HT1080 (cell line): ENCODE data around the gene AKT3. TPM values are rescaled to one million over a fixed set of nuclear protein-coding genes. Genes with fewer than 3 reads are reported as not detected.
A peak's percentile ranks its signal among the peaks of the same experiment; 100 is the strongest.
"Not testable (repeated sequence)": the region's sequence is repeated elsewhere in the genome, so short reads cannot be mapped to it uniquely, and the experiment has no call there.

Experiments used
- DNase-seq: peaks from one replicate; pipeline ENCODE4 v3.0.0-alpha.2; 2015; ENCODE audit warnings: low read depth
- total RNA-seq: library from RNA; depleted of rRNA; stranded (reverse); fragments of >200 nt; shearing (Covaris generic); gene quantifications from 2 replicates; pipeline ENCODE4 v1.2.3, GENCODE V29; 2014

The AKT3 gene
- total RNA-seq, 1 experiment from 2014 or later, result 15.4 TPM

DNA sequence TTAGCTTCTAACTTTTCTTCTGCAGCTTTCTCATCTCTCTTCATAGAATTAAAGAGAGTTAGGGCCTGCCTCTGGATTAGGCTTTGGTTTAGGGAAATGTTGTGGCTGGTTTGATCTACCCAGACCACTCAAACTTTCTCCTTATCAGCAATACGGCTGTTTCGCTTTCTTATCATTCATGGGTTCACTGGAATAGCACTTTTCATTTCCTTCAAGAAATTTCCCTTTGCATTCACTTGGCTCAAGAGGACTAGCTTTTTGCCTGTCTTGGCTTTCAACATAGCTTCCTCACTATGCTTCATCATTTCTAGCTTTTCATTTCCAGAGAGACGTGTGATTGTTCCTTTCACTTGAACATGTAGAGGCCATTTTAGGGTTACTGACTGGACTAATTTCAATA is 59.6 kb downstream of the AKT3 start:
- DNase-seq, result no peak

DNA sequence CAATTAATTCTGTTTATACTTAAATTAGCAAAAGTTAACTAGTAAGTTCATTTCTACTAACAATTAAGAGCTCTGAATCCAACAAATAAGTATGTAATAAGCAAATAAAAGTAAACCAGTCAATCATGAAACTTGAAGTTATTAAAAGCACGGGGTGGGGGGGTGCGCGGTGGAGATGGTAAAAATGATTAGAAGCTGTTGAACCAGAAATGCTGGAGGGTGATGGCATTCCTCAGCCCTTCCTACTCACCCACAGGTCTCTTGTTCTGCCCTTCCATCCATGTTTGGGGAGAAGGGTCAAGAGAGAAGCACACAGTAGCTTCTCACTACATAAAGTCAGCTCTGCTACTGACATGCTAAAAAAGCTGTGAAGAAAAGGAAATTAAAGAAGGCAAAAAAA is 63.5 kb downstream of the AKT3 start:
- no peak for DNase-seq

DNA sequence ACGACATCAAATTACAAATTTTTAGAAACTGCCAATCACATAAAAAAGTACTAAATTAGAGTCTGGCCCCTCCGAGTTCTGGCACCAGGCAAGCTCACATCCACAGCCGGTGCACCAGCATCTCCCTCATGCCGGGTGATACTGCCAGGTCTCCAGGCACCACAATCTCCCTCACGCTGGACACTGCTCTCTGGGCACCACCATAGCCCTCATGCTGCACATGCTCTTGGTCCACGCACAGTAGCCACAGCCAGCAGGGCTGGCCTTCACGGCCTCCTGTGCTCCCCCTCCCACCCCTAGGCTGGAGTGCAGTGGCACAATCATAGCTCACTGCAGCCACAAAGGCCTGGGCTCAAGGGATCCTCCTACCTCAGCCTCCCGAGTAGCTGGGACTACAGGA is 65.5 kb downstream of the AKT3 start:
- no peak for DNase-seq

DNA sequence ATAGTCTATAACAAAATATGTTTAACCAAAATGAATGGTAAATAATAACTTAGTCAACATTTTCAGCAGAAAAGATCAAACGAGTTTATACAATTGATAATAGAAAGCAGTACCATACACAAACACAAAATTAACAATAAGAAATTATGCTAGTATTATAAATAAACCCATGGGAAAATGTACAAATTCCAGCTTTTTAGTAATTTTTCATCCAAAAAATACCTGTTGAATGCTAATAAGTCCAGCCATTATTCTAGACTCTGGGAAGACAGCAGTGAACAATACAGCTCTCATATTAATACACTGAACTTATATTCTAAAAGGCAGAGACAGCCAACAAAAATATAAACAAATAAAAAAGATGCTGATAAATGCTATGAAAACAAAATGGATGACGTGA is 66.3 kb downstream of the AKT3 start:
- no peak for DNase-seq

DNA sequence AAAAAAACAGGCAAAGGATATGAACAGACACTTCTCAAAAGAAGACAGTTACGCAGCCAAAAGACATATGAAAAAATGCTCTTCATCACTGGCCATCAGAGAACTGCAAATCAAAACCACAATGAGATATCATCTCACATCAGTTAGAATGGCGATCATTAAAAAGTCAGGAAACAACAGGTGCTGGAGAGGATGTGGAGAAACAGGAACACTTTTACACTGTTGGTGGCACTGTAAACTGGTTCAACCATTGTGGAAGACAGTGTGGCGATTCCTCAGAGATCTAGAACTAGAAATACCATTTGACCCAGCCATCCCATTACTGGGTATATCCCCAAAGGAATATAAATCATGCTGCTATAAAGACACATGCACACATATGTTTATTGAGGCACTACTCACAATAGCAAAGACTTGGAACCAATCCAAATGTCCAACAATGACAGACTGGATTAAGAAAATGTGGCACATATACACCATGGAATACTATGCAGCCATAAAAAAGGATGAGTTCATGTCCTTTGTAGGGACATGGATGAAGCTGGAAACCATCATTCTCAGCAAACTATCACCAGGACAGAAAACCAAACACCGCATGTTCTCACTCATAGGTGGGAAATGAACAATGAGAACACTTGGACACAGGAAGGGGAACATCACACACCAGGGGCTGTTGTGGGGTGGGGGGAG is 77.5 kb downstream of the AKT3 start:
- DNase-seq, result not testable (repeated sequence)

DNA sequence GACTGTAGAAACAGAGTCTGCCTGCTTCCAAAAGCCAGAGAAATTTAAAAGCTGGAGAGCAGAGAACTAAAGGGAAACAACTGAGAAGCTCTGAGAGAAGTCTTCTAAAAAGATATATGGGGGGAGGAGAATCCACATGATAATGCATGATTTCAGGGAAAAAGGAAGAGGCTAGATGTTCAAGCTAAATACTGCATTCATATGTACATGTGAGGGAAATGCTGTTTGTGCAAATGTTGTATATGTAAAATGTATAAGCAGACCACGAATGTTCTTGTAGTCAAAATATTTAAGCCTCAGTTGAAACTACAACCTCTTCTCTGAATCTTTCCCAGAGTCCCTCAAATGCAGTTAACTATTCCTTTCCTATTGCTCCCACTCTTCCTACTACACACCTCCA is 79.2 kb downstream of the AKT3 start:
- no peak for DNase-seq

DNA sequence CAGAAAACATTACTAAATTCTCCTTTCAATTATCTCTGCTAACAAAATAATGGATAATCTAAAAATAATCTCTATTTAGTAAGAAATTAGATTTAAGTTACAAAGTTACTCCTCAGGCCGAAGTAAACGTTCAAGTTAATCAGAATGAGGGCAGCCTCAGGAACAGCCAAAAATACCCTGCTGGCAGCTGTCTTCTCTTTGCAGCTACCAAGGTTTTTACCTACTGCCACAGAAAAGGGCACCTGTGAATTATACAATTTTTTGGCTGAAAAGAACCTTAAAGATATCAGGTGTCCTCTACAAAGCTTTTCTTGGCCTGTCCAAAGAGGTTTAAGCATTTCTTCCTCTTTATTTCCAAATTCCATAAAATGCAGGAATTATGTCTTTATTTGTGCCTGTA is 84.4 kb downstream of the AKT3 start:
- DNase-seq, result no peak

DNA sequence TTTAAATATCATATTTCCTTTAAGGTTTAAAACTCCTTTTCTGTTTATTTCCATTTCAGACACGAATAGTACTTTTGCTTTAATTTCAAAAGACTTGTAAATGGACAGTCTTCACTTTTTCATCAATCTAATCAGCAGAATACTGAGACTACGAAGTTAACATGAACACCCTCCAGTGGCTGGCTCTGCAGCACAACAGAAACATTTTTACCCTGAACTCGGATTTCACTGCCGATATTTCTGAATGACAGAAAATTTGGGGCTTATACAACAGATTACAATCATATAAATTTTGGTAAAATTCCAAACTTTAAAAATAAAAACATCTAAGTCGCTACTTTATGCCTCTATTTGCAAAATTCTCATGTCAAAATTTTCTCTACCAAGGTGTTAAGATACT is 86.2 kb downstream of the AKT3 start:
- DNase-seq, result no peak

DNA sequence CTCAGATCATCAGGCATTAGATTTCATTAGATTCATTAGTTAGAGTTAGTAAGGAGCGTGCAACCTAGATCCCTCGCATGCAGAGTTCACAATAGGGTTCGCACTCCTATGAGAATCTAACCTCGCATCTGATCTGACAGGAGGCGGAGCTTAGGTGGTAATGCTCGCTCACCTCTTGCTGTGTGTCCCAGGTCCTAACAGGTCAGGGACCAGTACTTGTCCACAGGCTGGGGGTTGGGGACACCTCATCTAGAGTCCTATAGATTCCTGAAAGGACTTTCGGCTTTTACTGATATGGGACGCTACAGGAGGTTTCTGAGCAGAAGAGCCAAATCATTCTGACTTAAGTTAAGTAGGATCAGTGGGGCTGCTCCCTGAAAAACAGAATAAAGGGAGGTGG is 91.4 kb downstream of the AKT3 start:
- DNase-seq, result no peak

DNA sequence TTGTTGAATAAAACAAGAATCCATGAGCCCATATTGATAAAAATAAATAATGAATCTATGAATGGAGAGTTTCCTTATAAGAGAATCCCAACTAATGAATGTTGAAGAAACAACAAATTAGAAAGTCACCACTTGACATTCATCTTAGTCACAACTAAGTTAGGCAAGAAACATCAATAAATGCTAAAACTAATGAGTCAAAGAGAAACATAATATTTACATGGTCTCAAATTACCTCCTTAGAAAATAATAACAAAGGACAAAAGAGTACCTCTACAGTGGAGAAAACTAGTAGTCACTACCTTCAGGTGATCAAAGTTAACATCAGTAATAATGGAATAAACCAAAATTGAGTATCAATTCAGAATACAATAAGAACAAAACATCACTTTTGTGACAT is 93.5 kb downstream of the AKT3 start:
- DNase-seq, result no peak

DNA sequence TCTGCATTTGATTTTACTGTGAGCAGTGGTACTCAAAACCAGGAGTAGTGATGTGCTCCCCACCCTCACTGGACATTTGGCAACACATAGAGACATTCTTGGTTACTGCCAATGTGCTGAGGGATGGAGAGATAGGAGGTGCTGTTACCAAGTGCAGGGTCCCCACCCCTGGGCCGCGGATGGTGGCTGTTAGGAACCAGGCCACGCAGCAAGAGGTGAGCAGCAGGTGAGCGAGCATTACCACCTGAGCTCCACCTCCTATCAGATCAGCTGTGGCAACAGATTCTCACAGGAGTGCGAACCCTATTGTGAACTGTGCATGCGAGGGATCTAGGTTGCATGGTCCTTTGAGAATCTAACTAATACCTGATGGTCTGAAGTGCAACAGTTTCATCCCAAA is 95.7 kb downstream of the AKT3 start:
- no peak for DNase-seq

DNA sequence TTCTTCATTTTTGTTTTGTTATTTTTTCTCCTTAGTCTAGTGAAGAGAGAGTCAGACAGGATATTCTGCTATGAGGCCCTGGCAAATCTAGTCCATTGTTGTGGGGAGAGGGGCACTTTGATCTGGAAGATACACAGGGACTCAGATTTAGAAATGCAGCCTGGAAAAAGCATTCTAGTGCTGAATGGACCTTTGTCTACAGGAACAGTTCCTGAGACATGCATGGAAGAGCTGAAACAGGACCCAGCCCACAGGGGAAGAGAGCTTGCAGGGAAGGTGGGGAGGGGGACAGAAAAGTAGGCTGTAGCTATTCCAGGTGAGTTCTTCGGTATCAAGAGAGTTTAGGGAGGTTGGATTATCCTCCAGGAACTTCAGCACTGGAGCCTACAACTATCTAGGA is 98.5 kb downstream of the AKT3 start:
- no peak for DNase-seq

DNA sequence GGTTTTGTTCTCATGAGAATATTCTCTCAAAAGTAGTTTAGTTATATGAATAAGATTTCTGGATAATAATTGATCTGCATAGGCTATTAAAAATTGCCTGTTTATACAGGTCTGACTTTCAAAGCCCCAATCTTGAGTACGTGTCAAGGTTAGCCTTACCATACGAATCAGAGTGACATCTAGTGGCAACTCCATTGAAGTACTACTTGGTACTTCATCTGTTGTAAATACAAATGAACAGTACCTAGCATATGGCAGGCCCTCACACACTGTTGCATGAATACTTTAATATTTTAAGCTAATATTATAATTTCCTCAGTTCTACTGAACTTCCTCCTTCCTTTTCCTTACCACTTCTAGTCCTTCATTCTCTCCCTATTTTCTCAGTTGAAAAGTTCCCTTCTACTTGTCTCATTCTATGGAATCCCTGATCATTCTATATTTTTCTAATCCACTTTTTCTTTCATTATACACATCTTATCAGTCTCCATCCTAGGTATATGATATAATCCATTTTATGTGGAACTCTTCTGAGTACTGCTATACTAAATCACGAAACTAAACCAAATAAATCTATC is 101.2 kb downstream of the AKT3 start:
- peak; percentile 51 for DNase-seq

DNA sequence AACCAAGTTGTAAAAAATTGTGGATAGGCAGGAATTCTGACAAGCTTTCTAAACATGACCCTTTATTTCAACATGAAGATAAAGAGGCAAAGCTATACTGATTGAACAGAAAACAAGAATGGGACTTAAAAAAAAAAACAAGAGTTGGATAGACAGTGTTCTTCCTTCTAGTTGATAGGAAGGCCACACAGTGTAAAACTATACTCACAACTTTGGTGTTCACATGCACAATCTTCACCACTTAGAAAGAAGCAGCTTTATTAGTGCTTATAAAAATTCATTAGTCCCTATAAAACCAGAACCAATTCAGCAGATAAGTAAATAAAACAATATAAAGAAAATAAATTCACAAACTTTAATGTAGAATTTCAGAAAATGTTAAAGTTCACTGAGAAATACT is 101.8 kb downstream of the AKT3 start:
- DNase-seq, result no peak

DNA sequence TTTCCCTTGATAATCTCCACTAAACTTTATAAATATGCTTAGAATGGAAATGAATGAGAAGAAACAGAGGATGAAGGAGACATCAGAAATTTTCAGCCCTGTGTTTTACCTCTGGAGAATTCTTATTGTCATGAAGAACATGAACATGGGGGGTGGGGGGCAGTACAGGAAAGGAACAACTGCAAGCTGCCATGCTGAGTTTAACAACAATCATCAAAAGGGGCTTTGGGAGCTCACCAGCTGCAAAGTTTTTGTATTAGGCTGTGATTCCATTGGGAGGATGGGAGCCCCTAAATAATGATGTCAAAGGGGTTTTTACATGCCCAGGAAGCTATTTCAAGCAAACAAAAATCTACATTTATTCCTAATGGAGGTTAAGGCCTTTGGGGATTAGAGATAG is 103.3 kb downstream of the AKT3 start:
- no peak for DNase-seq

DNA sequence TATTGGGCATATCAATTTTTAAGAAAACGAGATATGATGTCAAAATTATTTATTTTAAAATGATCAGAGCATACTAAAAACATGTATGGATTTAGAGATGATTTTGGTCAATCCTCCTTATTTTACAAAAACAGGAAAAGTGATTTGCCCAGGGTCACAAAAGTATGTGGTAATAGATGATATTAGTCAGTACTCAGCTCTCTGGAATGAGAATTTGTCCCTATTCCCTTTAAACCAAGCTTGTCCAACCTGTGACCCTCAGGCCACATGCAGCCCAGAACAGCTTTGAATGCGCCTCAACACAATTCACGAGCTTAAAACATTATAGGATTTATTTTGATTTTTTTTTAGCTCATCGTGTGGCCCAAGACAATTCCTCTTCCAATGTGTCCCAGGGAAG is 104.7 kb downstream of the AKT3 start:
- no peak for DNase-seq

DNA sequence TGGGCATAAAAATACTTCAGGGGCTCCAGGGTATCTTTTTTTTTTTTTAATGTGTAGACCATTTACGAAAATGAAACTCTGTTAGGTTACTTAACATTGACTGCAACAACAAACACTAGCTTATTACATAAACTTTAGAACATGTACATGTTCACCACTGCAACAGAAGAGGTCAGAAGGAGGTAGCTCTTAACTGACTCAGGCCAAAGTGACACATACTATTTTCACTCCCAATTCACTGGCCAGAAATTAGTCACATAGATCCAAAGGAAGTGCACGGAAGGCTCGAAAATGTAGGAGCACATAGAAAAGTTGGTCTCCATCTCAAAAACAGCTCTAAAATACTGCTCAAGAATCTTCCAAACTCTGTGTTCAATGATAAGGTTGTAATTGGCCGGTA is 107.2 kb downstream of the AKT3 start:
- DNase-seq, result peak; percentile 86

DNA sequence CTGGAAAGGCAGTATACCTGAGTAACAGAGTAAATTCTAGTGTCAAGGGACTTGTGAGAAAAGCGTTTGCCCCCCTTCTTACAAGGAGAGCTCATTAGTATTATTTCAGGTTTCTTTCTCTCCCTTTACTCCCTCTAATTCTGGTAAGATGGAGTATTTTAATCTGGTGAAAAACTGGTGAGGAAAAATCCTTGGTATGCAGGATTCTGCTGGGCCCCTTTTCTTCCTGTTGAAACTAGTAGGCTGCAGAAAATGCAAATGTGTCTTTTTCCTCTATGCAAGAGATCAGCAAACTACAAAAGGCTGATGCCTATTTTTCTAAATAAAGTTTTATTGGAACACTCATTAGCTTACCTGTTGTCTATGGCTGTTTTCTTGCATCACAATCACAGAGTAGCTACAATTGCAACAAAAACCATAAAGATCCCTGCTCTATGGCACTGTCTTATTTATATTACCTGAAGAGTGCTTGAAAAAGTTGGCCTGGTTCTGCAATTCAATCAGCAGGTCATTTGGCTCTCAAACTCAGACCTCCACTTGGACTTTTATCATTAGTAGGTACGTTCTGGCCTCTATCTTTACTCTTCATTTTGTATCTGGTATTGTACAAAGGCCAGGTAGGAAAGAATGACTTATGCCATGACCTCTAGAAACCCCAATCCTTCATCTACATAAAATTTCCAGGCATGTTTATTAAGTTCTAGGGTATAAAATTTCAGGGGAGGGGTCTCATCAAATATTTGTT is 109.6 kb downstream of the AKT3 start:
- no peak for DNase-seq

DNA sequence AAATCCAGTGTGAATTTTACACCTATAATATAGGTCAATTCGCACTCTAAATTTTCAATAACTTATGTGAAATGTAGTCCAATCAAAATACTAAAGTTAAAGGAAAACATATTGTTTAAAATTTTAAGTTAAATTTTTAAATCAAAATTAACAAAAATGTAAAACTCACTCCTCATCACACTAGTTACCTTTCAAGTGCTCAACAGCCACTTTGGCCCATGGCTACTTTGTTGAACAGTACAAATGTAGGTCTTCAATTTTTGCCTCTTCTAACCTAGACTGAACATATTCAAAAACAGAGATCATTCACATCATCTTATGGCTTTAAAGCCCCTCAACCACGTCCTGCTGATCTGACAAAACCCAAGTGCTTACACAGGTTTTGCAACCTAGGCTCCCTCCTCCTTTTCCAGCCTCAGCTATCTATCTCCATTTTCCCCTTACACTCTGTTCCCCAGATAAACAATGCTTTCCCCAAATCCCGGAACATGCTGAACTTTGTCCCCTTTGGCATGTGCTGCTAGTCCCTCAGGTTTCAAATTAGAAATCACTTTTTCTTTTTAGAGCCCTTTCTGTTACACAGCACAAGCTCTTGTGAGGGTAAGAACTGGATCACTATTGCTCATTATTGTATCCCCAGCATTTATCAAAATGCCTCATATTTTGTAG is 110.6 kb downstream of the AKT3 start:
- DNase-seq, result no peak

DNA sequence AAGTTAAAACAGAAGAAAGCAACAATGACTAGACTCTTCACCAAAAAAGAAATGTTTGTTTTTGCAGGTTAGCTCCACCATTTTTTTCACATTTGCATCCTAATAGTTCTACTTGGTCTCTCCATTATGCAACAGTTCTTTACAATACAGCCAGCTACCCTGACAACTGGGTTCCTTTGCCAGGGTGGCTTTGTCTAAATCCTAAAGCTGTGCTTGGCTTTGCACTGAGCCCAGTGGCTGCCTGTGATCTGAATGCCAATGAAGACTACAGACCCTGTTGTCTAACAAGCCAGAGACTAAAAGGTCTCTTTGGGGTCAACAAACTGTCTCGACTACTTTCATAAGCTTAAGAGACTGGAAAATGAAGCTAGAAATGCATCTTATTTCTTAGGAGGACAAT is 112.0 kb downstream of the AKT3 start:
- no peak for DNase-seq

DNA sequence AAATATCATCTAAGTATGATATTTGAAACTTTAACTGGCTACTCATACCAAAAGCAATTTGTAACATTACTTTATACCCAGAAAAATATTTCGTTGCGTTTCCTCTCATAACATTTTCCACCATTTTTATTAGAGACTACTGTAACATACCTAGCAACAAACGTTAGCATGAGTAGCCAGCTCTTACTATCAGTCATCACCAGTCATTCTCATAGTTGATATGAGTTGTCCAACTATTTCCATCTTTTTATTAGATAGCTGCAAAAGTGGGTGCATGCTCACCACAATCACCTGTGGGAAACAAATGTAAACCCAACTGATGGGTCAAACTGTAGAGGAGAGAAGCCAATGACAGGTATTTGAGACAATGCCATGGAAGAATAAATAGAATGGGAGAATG is 114.6 kb downstream of the AKT3 start:
- DNase-seq, result no peak

DNA sequence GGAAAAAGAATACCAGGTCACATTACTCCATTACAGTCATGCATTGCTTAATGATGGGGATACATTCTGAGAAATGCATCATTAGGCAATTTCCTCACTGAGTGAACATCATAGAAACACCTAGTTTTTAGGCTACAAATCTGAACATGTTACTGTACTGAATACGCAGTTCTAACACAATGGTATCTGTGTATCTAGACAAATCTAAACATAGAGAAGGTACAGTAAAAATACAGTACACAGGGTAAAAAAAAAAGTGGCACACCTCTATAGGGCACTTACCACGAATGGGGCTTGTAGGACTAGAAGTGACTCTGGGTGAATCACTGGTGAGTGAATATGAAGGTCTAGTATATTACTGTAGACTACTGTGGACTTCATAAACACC is 115.7 kb downstream of the AKT3 start:
- no peak for DNase-seq
